BJ (cell line): Measurements from ENCODE around the gene FXYD6. TPM values are rescaled to one million over a fixed set of nuclear protein-coding genes. Genes with fewer than 3 reads are reported as not detected.

Experiments
- CTCF ChIA-PET: fragments of 350-600 bp; formaldehyde crosslinking; extraction: SDS; loops from one replicate; lab custom pipeline; 2021; ENCODE audit warnings: antibody characterized with exemption, inconsistent platforms; lab: Yijun Ruan, JAX
- POLR2A ChIA-PET: fragments of 300-600 bp; sonication (Branson Sonifier 250); formaldehyde crosslinking; extraction: SDS; loops from one replicate; lab custom pipeline; 2021; ENCODE audit warnings: antibody characterized with exemption; lab: Charles Lee
- DNase-seq: peaks from one replicate; pipeline ENCODE4 v3.0.0-alpha.2; 2011; ENCODE audit warnings: low read depth
- H3K27me3 ChIP-seq: 2 replicates; pipeline ENCODE4 v1.6.0; 2011; ENCODE audit warnings: low read length; ENCODE audit not compliant: control insufficient read depth, insufficient read depth
- H3K36me3 ChIP-seq: 2 replicates; pipeline ENCODE4 v1.5.1; 2011; ENCODE audit warnings: low read length; ENCODE audit not compliant: control insufficient read depth, insufficient read depth
- H3K4me3 ChIP-seq: 2 replicates; pipeline ENCODE4 v1.5.1; 2011; ENCODE audit warnings: low read depth, mild to moderate bottlenecking, control low read depth, low read length
- polyA plus RNA-seq: library from polyadenylated mRNA; depleted of rRNA; stranded (reverse); fragments of >200 nt; gene quantifications from 2 replicates; pipeline ENCODE4 v1.2.3, GENCODE V29; 2011
- TF ChIP-seq, protein P1 (sequence below): IDR thresholded peaks from 2 replicates; pipeline ENCODE4 v1.5.1; 2011; ENCODE audit warnings: low read depth, mild to moderate bottlenecking, control low read depth, inconsistent platforms, low read length, moderate library complexity; ENCODE audit not compliant: insufficient read depth

FXYD6 gene
- polyA plus RNA-seq, 1 experiment = not detected

DNA sequence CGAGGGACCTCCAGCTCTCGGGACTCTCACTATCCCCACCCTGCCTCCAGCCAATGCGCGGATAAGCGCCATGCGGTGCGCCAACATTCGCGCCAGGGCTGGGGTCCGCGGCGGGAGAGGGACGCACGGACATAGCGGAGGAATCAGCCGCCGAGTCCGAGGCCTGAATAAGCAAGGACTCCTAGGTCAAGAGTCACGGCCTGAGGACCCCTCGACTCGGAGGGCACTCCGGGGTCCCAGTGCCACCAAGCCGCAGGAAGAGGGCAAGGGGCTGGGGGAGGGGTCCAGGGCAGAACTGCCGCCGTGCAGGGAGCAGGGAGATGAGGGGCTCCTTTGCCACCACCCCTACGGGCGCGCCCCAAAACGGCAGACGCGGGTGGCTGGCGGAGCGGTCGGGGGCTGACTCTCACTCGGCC is 80.0 kb downstream of the FXYD6 start:
- no peak for DNase-seq
- H3K36me3 ChIP-seq = no peaks in the 10 kb centered on the region
- H3K27me3 ChIP-seq = peaks cover 20% of the 10 kb centered on the region
- ChIA-PET CTCF (no interaction called here), POLR2A (no interaction called here)
- TF ChIP-seq, protein P1, sequence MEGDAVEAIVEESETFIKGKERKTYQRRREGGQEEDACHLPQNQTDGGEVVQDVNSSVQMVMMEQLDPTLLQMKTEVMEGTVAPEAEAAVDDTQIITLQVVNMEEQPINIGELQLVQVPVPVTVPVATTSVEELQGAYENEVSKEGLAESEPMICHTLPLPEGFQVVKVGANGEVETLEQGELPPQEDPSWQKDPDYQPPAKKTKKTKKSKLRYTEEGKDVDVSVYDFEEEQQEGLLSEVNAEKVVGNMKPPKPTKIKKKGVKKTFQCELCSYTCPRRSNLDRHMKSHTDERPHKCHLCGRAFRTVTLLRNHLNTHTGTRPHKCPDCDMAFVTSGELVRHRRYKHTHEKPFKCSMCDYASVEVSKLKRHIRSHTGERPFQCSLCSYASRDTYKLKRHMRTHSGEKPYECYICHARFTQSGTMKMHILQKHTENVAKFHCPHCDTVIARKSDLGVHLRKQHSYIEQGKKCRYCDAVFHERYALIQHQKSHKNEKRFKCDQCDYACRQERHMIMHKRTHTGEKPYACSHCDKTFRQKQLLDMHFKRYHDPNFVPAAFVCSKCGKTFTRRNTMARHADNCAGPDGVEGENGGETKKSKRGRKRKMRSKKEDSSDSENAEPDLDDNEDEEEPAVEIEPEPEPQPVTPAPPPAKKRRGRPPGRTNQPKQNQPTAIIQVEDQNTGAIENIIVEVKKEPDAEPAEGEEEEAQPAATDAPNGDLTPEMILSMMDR = no peak
- H3K4me3 ChIP-seq = no peak overlapping the region

DNA sequence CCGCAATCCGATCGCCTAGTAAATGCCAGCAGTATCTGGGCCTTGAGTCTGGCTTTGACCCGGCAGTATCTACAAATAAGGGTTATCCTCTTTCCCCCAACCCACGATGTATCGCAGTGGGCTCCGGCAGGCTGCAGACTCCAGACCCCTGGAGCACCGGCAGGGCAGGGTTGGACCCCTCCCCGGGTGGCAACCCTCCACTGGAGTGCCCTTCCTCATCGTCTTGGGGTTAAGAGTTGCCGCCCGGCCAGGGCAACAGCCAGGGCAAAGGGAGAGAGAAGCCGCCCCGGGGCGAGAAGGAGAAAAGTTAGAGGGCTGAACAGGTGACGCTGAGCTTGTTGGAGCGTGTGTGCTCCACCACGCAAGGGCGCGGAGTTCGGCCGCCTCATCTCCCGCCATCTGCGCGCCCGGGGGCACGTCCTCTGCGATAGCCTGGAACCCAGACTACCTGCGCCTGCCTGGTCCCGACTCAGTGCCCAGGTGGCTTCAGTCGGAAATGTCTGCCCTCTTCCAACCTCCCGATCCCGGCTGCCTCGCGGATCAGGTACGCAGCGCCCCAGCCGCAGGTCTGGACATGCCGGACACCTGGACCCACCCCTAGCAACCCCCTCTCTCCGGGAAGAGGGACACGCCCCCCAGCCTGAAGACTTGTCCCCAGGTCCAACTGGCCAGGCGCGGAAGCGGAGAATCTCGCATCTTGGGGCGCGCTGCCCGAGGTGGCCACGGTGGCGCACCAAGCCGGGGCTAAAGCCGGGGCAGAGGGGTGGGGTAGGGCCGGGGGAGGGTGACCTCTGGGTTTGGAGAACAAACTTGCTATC is 80.6 kb downstream of the FXYD6 start:
- DNase-seq = no peak
- TF ChIP-seq, protein P1 = no peak
- no peaks in the 10 kb centered on the region for H3K36me3 ChIP-seq
- H3K27me3 ChIP-seq = peaks cover 20% of the 10 kb centered on the region
- ChIA-PET CTCF (no interaction called here), POLR2A (no interaction called here)
- H3K4me3 ChIP-seq = no peak overlapping the region

DNA sequence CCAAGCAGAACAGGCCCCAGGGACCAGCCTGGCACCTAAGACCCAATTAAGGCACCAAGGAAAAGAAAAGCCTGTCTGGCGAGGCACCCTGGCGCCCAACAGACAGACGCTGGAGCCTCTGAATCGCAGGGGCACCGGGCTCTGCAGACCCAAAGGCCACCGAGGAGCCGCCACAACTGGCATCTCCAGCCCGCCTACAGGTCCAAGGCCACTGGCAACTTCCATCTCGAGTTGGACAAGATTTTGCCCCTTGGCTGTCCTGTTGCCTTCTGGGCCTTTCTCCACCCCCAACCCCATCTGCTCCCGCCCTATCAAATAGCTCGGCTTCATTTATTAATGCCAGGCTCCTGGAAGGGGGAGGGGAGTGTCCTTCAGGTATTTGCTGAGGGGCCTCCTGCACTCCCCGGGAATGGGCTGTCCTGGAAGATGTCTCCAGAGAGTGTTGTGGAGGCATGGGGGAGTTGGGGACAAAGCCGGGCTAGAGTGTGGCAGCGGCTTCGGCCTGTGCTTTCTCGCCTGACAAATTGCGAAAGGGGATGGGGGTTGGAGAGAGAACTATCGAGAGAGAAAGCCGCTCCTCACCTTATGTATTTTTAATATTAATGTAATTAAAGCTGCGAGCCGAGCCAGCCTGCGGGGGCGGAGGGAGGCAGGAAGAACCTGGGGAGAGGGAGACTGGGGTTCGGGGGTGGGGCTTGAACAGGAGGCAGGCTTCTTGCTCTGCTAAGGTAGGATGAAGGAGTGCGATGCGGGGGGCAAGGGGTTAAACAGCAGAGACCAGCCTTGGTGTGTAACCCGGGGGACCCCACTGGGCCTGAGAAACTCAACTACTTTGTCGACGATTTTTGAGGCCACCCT is 81.5 kb downstream of the FXYD6 start:
- ChIA-PET POLR2A (no interaction called here), CTCF (no interaction called here)
- no peak overlapping the region for H3K4me3 ChIP-seq
- H3K36me3 ChIP-seq = no peaks in the 10 kb centered on the region
- no peak for DNase-seq
- TF ChIP-seq, protein P1 = no peak
- H3K27me3 ChIP-seq = peaks cover 20% of the 10 kb centered on the region

DNA sequence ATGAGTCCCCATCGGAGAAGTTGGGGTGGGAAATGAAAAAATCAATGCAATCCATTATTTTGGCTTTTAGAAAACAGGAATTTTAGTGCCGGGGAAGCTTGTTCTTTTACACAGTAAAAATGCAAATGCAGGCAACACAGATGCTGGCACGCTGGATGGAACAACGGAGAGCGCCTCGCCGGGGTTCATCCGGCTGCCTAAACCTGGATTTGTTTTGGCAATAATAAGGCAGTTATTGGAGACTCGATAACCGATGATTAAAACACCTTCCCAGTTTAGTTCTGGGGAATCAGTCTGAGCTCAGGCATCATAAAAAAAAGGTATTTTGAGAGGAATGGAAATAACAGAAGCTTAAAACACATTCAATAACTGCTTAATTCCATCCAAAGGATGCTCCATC is 82.3 kb downstream of the FXYD6 start:
- TF ChIP-seq, protein P1 = no peak
- H3K4me3 ChIP-seq = no peak overlapping the region
- CTCF ChIA-PET = no interaction called here
- no peak for DNase-seq
- POLR2A ChIA-PET = no interaction called here
- H3K36me3 ChIP-seq = no peaks in the 10 kb centered on the region
- peaks cover 18% of the 10 kb centered on the region for H3K27me3 ChIP-seq

DNA sequence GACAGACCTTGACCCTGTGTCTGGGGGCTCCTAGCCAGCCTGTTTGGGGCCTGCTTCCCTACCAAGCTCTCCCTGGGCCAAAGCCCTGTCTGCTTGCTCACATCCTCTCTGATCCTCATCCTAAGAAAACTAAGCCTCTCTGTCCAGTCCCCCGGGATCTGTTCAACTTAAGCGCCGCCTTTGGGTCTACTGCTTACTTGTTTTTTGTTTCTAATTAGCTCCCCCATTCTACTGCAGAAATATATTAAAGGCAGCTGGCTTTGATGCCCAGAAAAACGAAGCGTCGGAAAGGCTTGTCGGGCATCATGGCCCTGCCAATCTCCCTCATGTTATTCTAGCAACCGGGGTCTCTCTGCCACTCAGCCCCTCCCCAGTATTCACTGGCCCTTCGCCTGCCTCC is 82.9 kb downstream of the FXYD6 start:
- DNase-seq = no peak
- POLR2A ChIA-PET = no interaction called here
- Histone ChIP-seq H3K36me3 (no peaks in the 10 kb centered on the region), H3K27me3 (peaks cover 18% of the 10 kb centered on the region), H3K4me3 (no peak overlapping the region)
- TF ChIP-seq, protein P1 = no peak
- CTCF ChIA-PET = no interaction called here
